Endothelial cell of umbilical vein (primary cell): ENCODE measurements around the gene PPP1R3F.
"Not testable (repeated sequence)": the region's sequence is repeated elsewhere in the genome, so short reads cannot be mapped to it uniquely, and the experiment has no call there.

Experiments used
- CTCF ChIP-seq, 2 donors: IDR thresholded peaks; 1 replicate in 1 of 2; 2 replicates in 1 of 2; pipeline ENCODE4 v1.5.1; 2011; ENCODE audit warnings: low read length in 2 of 2, mild to moderate bottlenecking in 2 of 2, moderate library complexity in 2 of 2, control low read depth in 1 of 2, inconsistent platforms in 1 of 2, low read depth in 1 of 2; ENCODE audit not compliant: insufficient read depth in 1 of 2; ENCODE audit errors: extremely low read depth in 1 of 2
- EZH2 ChIP-seq: IDR thresholded peaks from 2 replicates; pipeline ENCODE4 v1.6.1; 2012; ENCODE audit warnings: borderline replicate concordance, low read depth, mild to moderate bottlenecking, moderate library complexity, low read length, inconsistent platforms; ENCODE audit not compliant: severe bottlenecking
- FOS ChIP-seq: IDR thresholded peaks from 2 replicates; pipeline ENCODE4 v1.6.1; 2011; ENCODE audit warnings: mild to moderate bottlenecking, low read length, moderate library complexity, borderline replicate concordance; ENCODE audit not compliant: insufficient read depth
- GATA2 ChIP-seq: IDR thresholded peaks from 2 replicates; pipeline ENCODE4 v1.7.0; 2011; ENCODE audit warnings: low read depth, mild to moderate bottlenecking, moderate library complexity, mixed read lengths, low read length; ENCODE audit not compliant: insufficient read length, insufficient read depth
- MYC ChIP-seq: IDR thresholded peaks from one replicate; pipeline ENCODE4 v1.6.1; 2011; ENCODE audit warnings: mild to moderate bottlenecking, low read depth, low read length
- POLR2A ChIP-seq: IDR thresholded peaks from 2 replicates; pipeline ENCODE4 v1.6.1; 2012; ENCODE audit warnings: low read depth, mild to moderate bottlenecking, control low read depth, low read length
- POLR2AphosphoS5 ChIP-seq: IDR thresholded peaks from 2 replicates; pipeline ENCODE4 v1.6.1; 2012; ENCODE audit warnings: low read depth, mild to moderate bottlenecking, control low read depth, low read length, moderate library complexity; ENCODE audit not compliant: insufficient read depth
- TF ChIP-seq, protein P1 (sequence below): IDR thresholded peaks from 2 replicates; pipeline ENCODE4 v1.6.1; 2011; ENCODE audit not compliant: insufficient read depth, insufficient read length

DNA sequence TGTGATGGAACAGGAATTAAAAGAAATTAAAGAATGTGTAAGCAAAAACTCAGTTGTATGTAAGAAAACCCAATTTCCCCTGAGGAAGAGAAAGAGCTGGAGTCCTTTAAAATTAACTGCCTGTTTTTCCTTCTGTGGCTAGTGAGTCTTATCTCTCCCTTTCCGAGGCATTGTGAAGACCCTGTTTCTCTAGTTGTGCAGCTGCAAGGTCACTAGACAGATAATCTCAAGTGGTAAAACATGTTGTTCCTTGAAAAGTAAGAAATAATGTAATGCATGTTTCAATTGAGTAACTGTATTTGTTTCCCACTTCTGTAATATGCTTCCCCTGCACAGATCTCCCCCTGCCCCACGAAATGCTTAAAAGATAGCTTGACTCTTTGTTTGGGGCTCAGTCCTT lies 38.2 kb downstream of the PPP1R3F start:
- TF ChIP-seq, protein P1, sequence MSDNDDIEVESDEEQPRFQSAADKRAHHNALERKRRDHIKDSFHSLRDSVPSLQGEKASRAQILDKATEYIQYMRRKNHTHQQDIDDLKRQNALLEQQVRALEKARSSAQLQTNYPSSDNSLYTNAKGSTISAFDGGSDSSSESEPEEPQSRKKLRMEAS: not testable (repeated sequence)
- TF ChIP-seq POLR2AphosphoS5; POLR2A; GATA2; CTCF (IDR thresholded peaks at IDR 0.05; ENCODE audit: extremely low read depth in 1 of 2, insufficient read depth in 1 of 2, low read depth in 1 of 2, low read length in 2 of 2); EZH2; MYC; FOS: not testable (repeated sequence)
